Activated T-cell treated with anti-CD3 and anti-CD28 coated beads, Interleukin-2, amount 50 U/mL, for 4 hours (primary cell): ENCODE measurements around the gene NPPB. TPM values are rescaled to one million over a fixed set of nuclear protein-coding genes. Genes with fewer than 3 reads are reported as not detected.

Experiments used
- ATAC-seq, 2 donors: fragments of 200-7000 bp; cut with Tn5 transposase; one replicate each; pipeline ENCODE4 v1.10.0; 2021
- DNase-seq: peaks from one replicate; pipeline ENCODE4 v3.0.0-alpha.2; 2020
- H3K27me3 Mint-ChIP-seq: one replicate; pipeline ENCODE4 v1.8.0; 2021; ENCODE audit warnings: low read depth, mixed read lengths
- H3K36me3 Mint-ChIP-seq: one replicate; pipeline ENCODE4 v1.8.0; 2022; ENCODE audit warnings: mixed read lengths; ENCODE audit not compliant: insufficient read depth
- H3K4me1 Mint-ChIP-seq: one replicate; pipeline ENCODE4 v1.8.0; 2021; ENCODE audit warnings: low read depth, mixed read lengths
- H3K4me3 Mint-ChIP-seq: one replicate; pipeline ENCODE4 v1.8.0; 2021; ENCODE audit warnings: mild to moderate bottlenecking, moderate library complexity, mixed read lengths
- H3K9me3 Mint-ChIP-seq: one replicate; pipeline ENCODE4 v1.8.0; 2021; ENCODE audit warnings: mixed read lengths
- total RNA-seq, 3 donors: library from RNA; stranded (reverse); gene quantifications; one replicate each; pipeline ENCODE4 v1.2.1, GENCODE V29; 2021

The NPPB gene
- total RNA-seq, 3 donors from 2014 or later, result not detected

- ATAC-seq, result peak in 1 of 2 donors; percentile 35
- H3K4me1 Mint-ChIP-seq, result peaks cover 2% of the 10 kb centered on the region
- no peaks in the 10 kb centered on the region for H3K36me3 Mint-ChIP-seq
- no peaks in the 10 kb centered on the region for H3K9me3 Mint-ChIP-seq
- no peak overlapping the region for H3K4me3 Mint-ChIP-seq
- no peak for DNase-seq
- H3K27me3 Mint-ChIP-seq, result peaks cover 77% of the 10 kb centered on the region
Measured at GRCh38 chr1:11855430-11855829, 3.3 kb downstream of the NPPB start.

GRCh38 chr1:11854519-11854918, 4.2 kb downstream of the NPPB start:
- H3K4me3 Mint-ChIP-seq, result no peak overlapping the region
- H3K9me3 Mint-ChIP-seq, result no peaks in the 10 kb centered on the region
- peaks cover 68% of the 10 kb centered on the region for H3K27me3 Mint-ChIP-seq
- no peaks in the 10 kb centered on the region for H3K36me3 Mint-ChIP-seq
- DNase-seq (no peak), ATAC-seq (no peak)
- peaks cover 2% of the 10 kb centered on the region for H3K4me1 Mint-ChIP-seq

- no peak for DNase-seq
- Mint-ChIP-seq H3K4me1 (no peaks in the 10 kb centered on the region), H3K27me3 (peaks cover 37% of the 10 kb centered on the region), H3K36me3 (peaks cover 2% of the 10 kb centered on the region), H3K4me3 (no peak overlapping the region), H3K9me3 (no peaks in the 10 kb centered on the region)
- no peak for ATAC-seq
Measured at GRCh38 chr1:11851180-11851579, 7.6 kb downstream of the NPPB start.

- ATAC-seq (no peak), DNase-seq (no peak)
- no peaks in the 10 kb centered on the region for H3K4me1 Mint-ChIP-seq
- H3K4me3 Mint-ChIP-seq, result no peak overlapping the region
- H3K36me3 Mint-ChIP-seq, result peaks cover 6% of the 10 kb centered on the region
- H3K27me3 Mint-ChIP-seq, result peaks cover 29% of the 10 kb centered on the region
- H3K9me3 Mint-ChIP-seq, result no peaks in the 10 kb centered on the region
Measured at GRCh38 chr1:11850156-11850555, 8.6 kb downstream of the NPPB start.

GRCh38 chr1:11848373-11848700, 10.4 kb downstream of the NPPB start:
- Mint-ChIP-seq H3K4me1 (no peaks in the 10 kb centered on the region), H3K9me3 (no peaks in the 10 kb centered on the region), H3K27me3 (peaks cover 17% of the 10 kb centered on the region), H3K36me3 (peaks cover 15% of the 10 kb centered on the region), H3K4me3 (no peak overlapping the region)
- DNase-seq (no peak), ATAC-seq (no peak)

GRCh38 chr1:11847667-11848372, 10.9 kb downstream of the NPPB start, which contains the start of gene NPPA:
Gene NPPA (minus strand): TSS chr1:11847783. CDS start chr1:11847684, 99 bp downstream.
- H3K4me1 Mint-ChIP-seq, result no peaks in the 10 kb centered on the region
- no peak for ATAC-seq
- peaks cover 15% of the 10 kb centered on the region for H3K36me3 Mint-ChIP-seq
- no peak for DNase-seq
- H3K9me3 Mint-ChIP-seq, result no peaks in the 10 kb centered on the region
- no peak within 1 kb of the TSS for H3K4me3 Mint-ChIP-seq
- peaks cover 12% of the 10 kb centered on the region for H3K27me3 Mint-ChIP-seq

- DNase-seq (no peak), ATAC-seq (no peak)
- Mint-ChIP-seq H3K9me3 (no peaks in the 10 kb centered on the region), H3K36me3 (peaks cover 31% of the 10 kb centered on the region), H3K27me3 (no peaks in the 10 kb centered on the region), H3K4me3 (no peak overlapping the region), H3K4me1 (no peaks in the 10 kb centered on the region)
Measured at GRCh38 chr1:11845641-11846335, 13.0 kb downstream of the NPPB start.

- H3K4me1 Mint-ChIP-seq, result no peaks in the 10 kb centered on the region
- H3K27me3 Mint-ChIP-seq, result no peaks in the 10 kb centered on the region
- ATAC-seq (no peak), DNase-seq (no peak)
- no peak overlapping the region for H3K4me3 Mint-ChIP-seq
- no peaks in the 10 kb centered on the region for H3K9me3 Mint-ChIP-seq
- peaks cover 41% of the 10 kb centered on the region for H3K36me3 Mint-ChIP-seq
Measured at GRCh38 chr1:11842154-11843041, 16.3 kb downstream of the NPPB start.

- Mint-ChIP-seq H3K36me3 (peaks cover 46% of the 10 kb centered on the region), H3K9me3 (no peaks in the 10 kb centered on the region), H3K4me3 (no peak overlapping the region), H3K4me1 (no peaks in the 10 kb centered on the region), H3K27me3 (no peaks in the 10 kb centered on the region)
- DNase-seq (no peak), ATAC-seq (no peak)
Measured at GRCh38 chr1:11841245-11842153, 17.2 kb downstream of the NPPB start.

GRCh38 chr1:11839727-11840705, 18.7 kb downstream of the NPPB start:
- Mint-ChIP-seq H3K36me3 (peaks cover 49% of the 10 kb centered on the region), H3K4me1 (no peaks in the 10 kb centered on the region), H3K9me3 (no peaks in the 10 kb centered on the region), H3K4me3 (no peak overlapping the region), H3K27me3 (no peaks in the 10 kb centered on the region)
- DNase-seq (no peak), ATAC-seq (no peak)

GRCh38 chr1:11838349-11839272, 20.1 kb downstream of the NPPB start:
- no peaks in the 10 kb centered on the region for H3K4me1 Mint-ChIP-seq
- ATAC-seq (peak; percentile 94 to 96), DNase-seq (peak; percentile 71)
- H3K9me3 Mint-ChIP-seq, result no peaks in the 10 kb centered on the region
- peaks cover 45% of the 10 kb centered on the region for H3K36me3 Mint-ChIP-seq
- no peak overlapping the region for H3K4me3 Mint-ChIP-seq
- H3K27me3 Mint-ChIP-seq, result no peaks in the 10 kb centered on the region

- no peaks in the 10 kb centered on the region for H3K9me3 Mint-ChIP-seq
Measured at GRCh38 chr1:11837767-11838348, 20.9 kb downstream of the NPPB start.

More at GRCh38 chr1:11837767-11838348, 20.9 kb downstream of the NPPB start:
- DNase-seq, result no peak
- Mint-ChIP-seq H3K4me3 (no peak overlapping the region), H3K4me1 (no peaks in the 10 kb centered on the region), H3K27me3 (no peaks in the 10 kb centered on the region), H3K36me3 (peaks cover 49% of the 10 kb centered on the region)
- no peak for ATAC-seq
